Gastrocnemius medialis (tissue), 4 donors: ENCODE data around the gene MTX2.

Experiments used
- CTCF ChIP-seq, 5 experiments: fragments of 450-650 bp in 3 of 5; fragments of 200-600 bp in 2 of 5; sonication (generic) in 2 of 5; IDR thresholded peaks in 4 of 5; conservative IDR thresholded peaks in 1 of 5; 1 replicate in 4 of 5; 2 replicates in 1 of 5; pipeline ENCODE4 v1.5.1; 2016 to 2019; ENCODE audit warnings: antibody characterized with exemption in 5 of 5, mild to moderate bottlenecking in 3 of 5, moderate library complexity in 3 of 5
- POLR2A ChIP-seq, 2 donors: fragments of 450-650 bp; IDR thresholded peaks; one replicate each; pipeline ENCODE4 v1.6.1; 2017; ENCODE audit warnings: antibody characterized with exemption in 2 of 2, mild to moderate bottlenecking in 2 of 2, moderate library complexity in 2 of 2

DNA sequence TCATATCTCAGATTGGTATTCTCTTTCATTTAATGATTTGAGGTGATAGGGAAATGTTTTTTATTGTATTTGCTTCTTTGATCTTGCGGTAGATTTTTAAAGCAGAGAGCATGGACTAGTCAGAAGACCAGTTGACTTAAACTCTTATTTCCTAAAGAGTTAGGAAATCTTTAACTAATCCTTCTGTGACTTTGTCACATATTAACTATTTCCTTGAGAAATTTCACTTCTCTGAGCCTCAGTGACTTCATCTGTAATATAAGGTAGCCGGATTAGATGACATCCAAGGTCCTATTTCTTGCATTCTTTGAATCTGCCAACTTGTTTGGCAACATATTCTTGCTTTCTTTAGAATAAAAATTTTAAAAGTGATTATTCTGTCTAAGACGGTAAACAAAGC lies 55.6 kb downstream of the MTX2 start:
- no peak for TF ChIP-seq CTCF (IDR thresholded peaks at IDR 0.05 in 4 of 5, conservative IDR thresholded peaks at IDR 0.05 in 1 of 5)
- TF ChIP-seq POLR2A (IDR thresholded peaks at IDR 0.05) = no peak
